ENCODE measurements around the gene TBC1D10B. TPM values are rescaled to one million over a fixed set of nuclear protein-coding genes. Genes with fewer than 3 reads are reported as not detected.
A peak's percentile ranks its signal among the peaks of the same experiment; 100 is the strongest.

Gene TBC1D10B
- total RNA-seq, 2 donors from 2014 or later: 48.0 to 50.7 TPM

GRCh38 chr16:30365200-30365599 is 5.1 kb downstream of the TBC1D10B start:
- Mint-ChIP-seq H3K4me1 (ENCODE audit: low read depth) (peaks cover 32% of the 10 kb centered on the region), H3K4me3 (no peak overlapping the region), H3K27ac (peak overlapping the region; percentile 45), H3K27me3 (ENCODE audit: low read depth) (no peaks in the 10 kb centered on the region), H3K9me3 (no peaks in the 10 kb centered on the region), H3K36me3 (ENCODE audit: insufficient read depth in 2 of 2) (peaks cover 8 to 23% of the 10 kb centered on the region in 2 donors)
- no peak for DNase-seq
- no peak for ATAC-seq (replicated peaks in 1 of 2)

GRCh38 chr16:30361180-30361579 is 9.1 kb downstream of the TBC1D10B start:
- Mint-ChIP-seq H3K4me3 (no peak overlapping the region), H3K36me3 (ENCODE audit: insufficient read depth in 2 of 2) (peaks cover 7 to 22% of the 10 kb centered on the region in 2 donors), H3K27ac (no peak overlapping the region), H3K9me3 (no peaks in the 10 kb centered on the region), H3K27me3 (ENCODE audit: low read depth) (no peaks in the 10 kb centered on the region), H3K4me1 (ENCODE audit: low read depth) (peaks cover 15% of the 10 kb centered on the region)
- no peak for ATAC-seq (replicated peaks in 1 of 2)
- DNase-seq: no peak

GRCh38 chr16:30359871-30360170 is 10.5 kb downstream of the TBC1D10B start:
- peak overlapping the region; percentile 0 for H3K27ac Mint-ChIP-seq
- ATAC-seq (replicated peaks in 1 of 2) (no peak), DNase-seq (no peak)
- peaks cover 7 to 17% of the 10 kb centered on the region in 2 donors for H3K36me3 Mint-ChIP-seq (ENCODE audit: insufficient read depth in 2 of 2)
- H3K27me3 Mint-ChIP-seq (ENCODE audit: low read depth): no peaks in the 10 kb centered on the region
- no peak overlapping the region for H3K4me3 Mint-ChIP-seq
- H3K4me1 Mint-ChIP-seq (ENCODE audit: low read depth): peaks cover 18% of the 10 kb centered on the region
- H3K9me3 Mint-ChIP-seq: no peaks in the 10 kb centered on the region

- H3K9me3 Mint-ChIP-seq: no peaks in the 10 kb centered on the region
- no peaks in the 10 kb centered on the region for H3K27me3 Mint-ChIP-seq (ENCODE audit: low read depth)
- DNase-seq (no peak), ATAC-seq (replicated peaks in 1 of 2) (no peak)
- peaks cover 23% of the 10 kb centered on the region for H3K4me1 Mint-ChIP-seq (ENCODE audit: low read depth)
- H3K36me3 Mint-ChIP-seq (ENCODE audit: insufficient read depth in 2 of 2): peaks cover 7 to 12% of the 10 kb centered on the region in 2 donors
- no peak overlapping the region for H3K4me3 Mint-ChIP-seq
- H3K27ac Mint-ChIP-seq: no peak overlapping the region
Measured at GRCh38 chr16:30358990-30359870, 11.1 kb downstream of the TBC1D10B start.

- DNase-seq (no peak), ATAC-seq (replicated peaks in 1 of 2) (no peak)
- Mint-ChIP-seq H3K36me3 (ENCODE audit: insufficient read depth in 2 of 2) (peaks cover 7 to 18% of the 10 kb centered on the region in 2 donors), H3K4me3 (no peak overlapping the region), H3K27me3 (ENCODE audit: low read depth) (no peaks in the 10 kb centered on the region), H3K9me3 (no peaks in the 10 kb centered on the region), H3K27ac (no peak overlapping the region), H3K4me1 (ENCODE audit: low read depth) (peaks cover 30% of the 10 kb centered on the region)
Measured at GRCh38 chr16:30358577-30358936, 11.7 kb downstream of the TBC1D10B start.

- Mint-ChIP-seq H3K9me3 (no peaks in the 10 kb centered on the region), H3K27me3 (ENCODE audit: low read depth) (no peaks in the 10 kb centered on the region), H3K27ac (no peak overlapping the region), H3K4me3 (no peak overlapping the region), H3K4me1 (ENCODE audit: low read depth) (peaks cover 36% of the 10 kb centered on the region), H3K36me3 (ENCODE audit: insufficient read depth in 2 of 2) (peaks cover 3 to 15% of the 10 kb centered on the region in 2 donors)
- no peak for ATAC-seq (replicated peaks in 1 of 2)
- no peak for DNase-seq
Measured at GRCh38 chr16:30357715-30358576, 12.3 kb downstream of the TBC1D10B start.

- no peaks in the 10 kb centered on the region for H3K27me3 Mint-ChIP-seq (ENCODE audit: low read depth)
- ATAC-seq (replicated peaks in 1 of 2) (no peak), DNase-seq (no peak)
- no peaks in the 10 kb centered on the region for H3K9me3 Mint-ChIP-seq
- no peak overlapping the region for H3K4me3 Mint-ChIP-seq
- H3K36me3 Mint-ChIP-seq (ENCODE audit: insufficient read depth in 2 of 2): peaks cover under 1 to 10% of the 10 kb centered on the region in 2 donors
- peaks cover 42% of the 10 kb centered on the region for H3K4me1 Mint-ChIP-seq (ENCODE audit: low read depth)
- H3K27ac Mint-ChIP-seq: no peak overlapping the region
Measured at GRCh38 chr16:30357085-30357714, 13.1 kb downstream of the TBC1D10B start.

GRCh38 chr16:30356401-30357084 is 13.8 kb downstream of the TBC1D10B start:
- ATAC-seq (replicated peaks in 1 of 2) (no peak), DNase-seq (no peak)
- Mint-ChIP-seq H3K27ac (peak overlapping the region; percentile 92), H3K9me3 (no peaks in the 10 kb centered on the region), H3K27me3 (ENCODE audit: low read depth) (no peaks in the 10 kb centered on the region), H3K4me3 (peak overlapping the region; percentile 92 to 94), H3K36me3 (ENCODE audit: insufficient read depth in 2 of 2) (peaks cover 2 to 10% of the 10 kb centered on the region in 2 donors), H3K4me1 (ENCODE audit: low read depth) (peaks cover 48% of the 10 kb centered on the region)

GRCh38 chr16:30355954-30356308 is 14.4 kb downstream of the TBC1D10B start:
- Mint-ChIP-seq H3K27me3 (ENCODE audit: low read depth) (no peaks in the 10 kb centered on the region), H3K4me3 (peak overlapping the region; percentile 92 to 94), H3K27ac (peak overlapping the region; percentile 92), H3K9me3 (no peaks in the 10 kb centered on the region), H3K36me3 (ENCODE audit: insufficient read depth in 2 of 2) (peaks cover 2 to 13% of the 10 kb centered on the region in 2 donors), H3K4me1 (ENCODE audit: low read depth) (peaks cover 54% of the 10 kb centered on the region)
- ATAC-seq (replicated peaks in 1 of 2) (no peak), DNase-seq (no peak)

GRCh38 chr16:30355144-30355953 is 14.9 kb downstream of the TBC1D10B start, which contains the start of gene CD2BP2:
Gene CD2BP2 (minus strand): TSS chr16:30355308. CDS start chr16:30354681, 627 bp downstream.
- DNase-seq (peak; percentile 87 to 91), ATAC-seq (replicated peaks in 1 of 2) (peak; percentile 84 to 87)
- H3K9me3 Mint-ChIP-seq: no peaks in the 10 kb centered on the region
- peaks cover 59% of the 10 kb centered on the region for H3K4me1 Mint-ChIP-seq (ENCODE audit: low read depth)
- H3K36me3 Mint-ChIP-seq (ENCODE audit: insufficient read depth in 2 of 2): peaks cover 4 to 16% of the 10 kb centered on the region in 2 donors
- no peaks in the 10 kb centered on the region for H3K27me3 Mint-ChIP-seq (ENCODE audit: low read depth)
- H3K4me3 Mint-ChIP-seq: peak within 1 kb of the TSS; percentile 92 to 94
- peak within 1 kb of the TSS; percentile 92 for H3K27ac Mint-ChIP-seq

- H3K36me3 Mint-ChIP-seq (ENCODE audit: insufficient read depth in 2 of 2): peaks cover 5 to 17% of the 10 kb centered on the region in 2 donors
- peak overlapping the region; percentile 92 to 94 for H3K4me3 Mint-ChIP-seq
- H3K4me1 Mint-ChIP-seq (ENCODE audit: low read depth): peaks cover 67% of the 10 kb centered on the region
- ATAC-seq (replicated peaks in 1 of 2): peak; percentile 35 to 37
- peak overlapping the region; percentile 92 for H3K27ac Mint-ChIP-seq
- DNase-seq: peak in 1 of 2 donors; percentile 52
- H3K9me3 Mint-ChIP-seq: no peaks in the 10 kb centered on the region
- no peaks in the 10 kb centered on the region for H3K27me3 Mint-ChIP-seq (ENCODE audit: low read depth)
Measured at GRCh38 chr16:30354423-30355143, 15.7 kb downstream of the TBC1D10B start.

All from activated T-cell treated with anti-CD3 and anti-CD28 coated beads, Interleukin-2, amount 50 U/mL, for 72 hours (primary cell).